ENCODE results near the gene RASGRF2. TPM values are rescaled to one million over a fixed set of nuclear protein-coding genes. Genes with fewer than 3 reads are reported as not detected.

Gene RASGRF2
- total and polyA plus RNA-seq, 9 of the 15 experiments (the other 6 are each of a cell fraction or from before 2014, with no cell fraction given) = 0.01 to 0.22 (median 0.08) TPM; not detected in 2

- 0 out of 4 replicates have a peak, but pooled peaks of 1 of the 2 experiments have one; percentile 34 for TF ChIP-seq RCOR1 (IDR thresholded peaks at IDR 0.05; ENCODE audit: borderline replicate concordance in 1 of 2, low read depth in 2 of 2, low read length in 2 of 2)
- peak; percentile 93 to 95 (median 93) for TF ChIP-seq CTCF (IDR thresholded peaks at IDR 0.05 in 2 of 3, conservative IDR thresholded peaks at IDR 0.05 in 1 of 3; ENCODE audit: insufficient read depth in 2 of 3, low read depth in 1 of 3, low read length in 3 of 3)
- no peak for TF ChIP-seq PHB2 (IDR thresholded peaks at IDR 0.05; ENCODE audit: low read depth)
- TF ChIP-seq NBN (IDR thresholded peaks at IDR 0.05; ENCODE audit: low read depth) = no peak
- peak; percentile 95 for TF ChIP-seq L3MBTL2 (IDR thresholded peaks at IDR 0.05)
- no peak for TF ChIP-seq PRPF4 (IDR thresholded peaks at IDR 0.05; ENCODE audit: insufficient read depth, low read depth, low read length, poor library complexity, severe bottlenecking)
- TF ChIP-seq ZNF507 (tag; conservative IDR thresholded peaks at IDR 0.05) = no peak
- no peak for TF ChIP-seq BRD4 (IDR thresholded peaks at IDR 0.05)
- TF ChIP-seq, protein P1, sequence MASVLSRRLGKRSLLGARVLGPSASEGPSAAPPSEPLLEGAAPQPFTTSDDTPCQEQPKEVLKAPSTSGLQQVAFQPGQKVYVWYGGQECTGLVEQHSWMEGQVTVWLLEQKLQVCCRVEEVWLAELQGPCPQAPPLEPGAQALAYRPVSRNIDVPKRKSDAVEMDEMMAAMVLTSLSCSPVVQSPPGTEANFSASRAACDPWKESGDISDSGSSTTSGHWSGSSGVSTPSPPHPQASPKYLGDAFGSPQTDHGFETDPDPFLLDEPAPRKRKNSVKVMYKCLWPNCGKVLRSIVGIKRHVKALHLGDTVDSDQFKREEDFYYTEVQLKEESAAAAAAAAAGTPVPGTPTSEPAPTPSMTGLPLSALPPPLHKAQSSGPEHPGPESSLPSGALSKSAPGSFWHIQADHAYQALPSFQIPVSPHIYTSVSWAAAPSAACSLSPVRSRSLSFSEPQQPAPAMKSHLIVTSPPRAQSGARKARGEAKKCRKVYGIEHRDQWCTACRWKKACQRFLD (CRISPR knock-in tag; IDR thresholded peaks at IDR 0.05) = no peak
- no peak for TF ChIP-seq BCL6 (CRISPR knock-in tag; IDR thresholded peaks at IDR 0.05)
- TF ChIP-seq KLF16 (IDR thresholded peaks at IDR 0.05) = no peak
- TF ChIP-seq ZKSCAN8 (CRISPR knock-in tag; IDR thresholded peaks at IDR 0.05) = no peak
- TF ChIP-seq SMAD4 (CRISPR knock-in tag; conservative IDR thresholded peaks at IDR 0.05) = peak; percentile 39; the same call in 1 of the 2 replicates
- no peak for TF ChIP-seq CAMTA2 (CRISPR knock-in tag; conservative IDR thresholded peaks at IDR 0.05)
- TF ChIP-seq EP300 (IDR thresholded peaks at IDR 0.05; ENCODE audit: low read length) = no peak
- no peak for TF ChIP-seq ZBTB43 (CRISPR knock-in tag; IDR thresholded peaks at IDR 0.05)
- TF ChIP-seq, protein P2, sequence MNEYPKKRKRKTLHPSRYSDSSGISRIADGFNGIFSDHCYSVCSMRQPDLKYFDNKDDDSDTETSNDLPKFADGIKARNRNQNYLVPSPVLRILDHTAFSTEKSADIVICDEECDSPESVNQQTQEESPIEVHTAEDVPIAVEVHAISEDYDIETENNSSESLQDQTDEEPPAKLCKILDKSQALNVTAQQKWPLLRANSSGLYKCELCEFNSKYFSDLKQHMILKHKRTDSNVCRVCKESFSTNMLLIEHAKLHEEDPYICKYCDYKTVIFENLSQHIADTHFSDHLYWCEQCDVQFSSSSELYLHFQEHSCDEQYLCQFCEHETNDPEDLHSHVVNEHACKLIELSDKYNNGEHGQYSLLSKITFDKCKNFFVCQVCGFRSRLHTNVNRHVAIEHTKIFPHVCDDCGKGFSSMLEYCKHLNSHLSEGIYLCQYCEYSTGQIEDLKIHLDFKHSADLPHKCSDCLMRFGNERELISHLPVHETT (CRISPR knock-in tag; conservative IDR thresholded peaks at IDR 0.05 in 1 of 2, IDR thresholded peaks at IDR 0.05 in 1 of 2) = no peak
- TF ChIP-seq ZNF354B (CRISPR knock-in tag; IDR thresholded peaks at IDR 0.05) = no peak
- TF ChIP-seq PHB (CRISPR knock-in tag; IDR thresholded peaks at IDR 0.05) = no peak
Measured at GRCh38 chr5:81194633-81195334, 234.6 kb downstream of the RASGRF2 start (continued).

Measured in K562 (cell line).